Measurements from ENCODE around the gene GRHL3. TPM values are rescaled to one million over a fixed set of nuclear protein-coding genes. Genes with fewer than 3 reads are reported as not detected.
A peak's percentile ranks its signal among the peaks of the same experiment; 100 is the strongest.

GRHL3 gene
- total and polyA plus RNA-seq, 5 donors from 2014 or later: not detected

DNA sequence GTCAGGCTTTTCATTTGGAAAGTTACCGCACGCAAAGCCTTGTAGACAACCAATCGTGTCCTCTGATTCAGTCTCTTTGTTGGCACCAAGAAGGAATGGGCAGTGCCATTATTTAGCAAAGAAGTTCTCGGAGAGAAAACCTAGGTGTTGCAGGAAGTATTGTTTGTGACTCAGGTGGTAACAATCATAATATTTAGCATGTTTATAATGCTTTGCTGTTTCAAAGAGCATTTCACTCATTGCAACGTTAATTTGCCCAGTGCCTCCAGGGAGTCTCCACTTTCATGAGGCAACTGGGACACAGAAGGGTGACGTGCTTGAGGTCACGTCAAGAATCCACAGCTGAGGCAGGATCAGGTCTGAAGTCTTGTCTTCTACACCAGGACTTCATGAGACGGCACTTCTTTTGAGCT, 63.0 kb downstream of the GRHL3 start:
- Histone ChIP-seq H3K27ac (ENCODE audit: insufficient read depth, low read length, poor library complexity, severe bottlenecking) (no peak overlapping the region), H3K36me3 (ENCODE audit: control insufficient read depth, insufficient read depth, low read length) (peaks cover 5% of the 10 kb centered on the region), H3K27me3 (ENCODE audit: control insufficient read depth, insufficient read depth, low read length) (no peaks in the 10 kb centered on the region), H3K9me3 (ENCODE audit: control insufficient read depth in 2 of 2, low read length in 2 of 2) (no peaks in the 10 kb centered on the region), H3K4me3 (ENCODE audit: low read depth, low read length) (no peak overlapping the region), H3K4me1 (ENCODE audit: control insufficient read depth, insufficient read depth, low read length, poor library complexity, severe bottlenecking) (peaks cover 18% of the 10 kb centered on the region)
- Mint-ChIP-seq H3K4me3 (no peak overlapping the region), H3K27ac (no peak overlapping the region), H3K27me3 (no peaks in the 10 kb centered on the region), H3K4me1 (peaks cover 11 to 34% (median 17%) of the 10 kb centered on the region in 4 donors), H3K9me3 (no peaks in the 10 kb centered on the region), H3K36me3 (peaks cover 20% of the 10 kb centered on the region)
- DNase-seq (no peak), ATAC-seq (ENCODE audit: low read depth in 2 of 2) (no peak)

DNA sequence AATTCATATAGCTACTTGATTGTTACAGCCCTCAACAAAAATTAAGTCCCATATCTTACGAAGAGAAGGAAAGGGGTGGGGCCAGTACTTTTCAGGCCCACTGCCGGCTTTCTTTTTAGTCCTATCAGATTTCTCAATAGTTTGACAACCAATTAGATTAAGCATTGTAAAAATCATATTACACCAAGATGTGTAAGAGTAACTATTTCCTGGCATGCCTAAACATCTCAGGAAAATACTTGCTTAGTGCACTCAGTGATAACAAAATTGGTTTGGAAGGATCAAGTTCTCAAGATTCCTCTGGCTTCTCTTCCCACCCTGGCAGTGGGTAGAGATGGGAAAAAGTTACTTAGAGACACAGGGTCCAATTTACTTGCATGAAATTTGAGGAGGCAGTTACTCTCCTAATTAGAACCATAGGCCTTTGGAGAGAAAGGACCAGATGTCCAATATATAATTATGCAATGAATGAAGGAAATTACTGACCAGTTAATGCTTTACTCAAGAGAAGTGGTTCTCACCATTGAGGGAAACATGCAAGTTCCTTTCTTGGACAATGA, 64.3 kb downstream of the GRHL3 start:
- Mint-ChIP-seq H3K27ac (no peak overlapping the region), H3K4me3 (no peak overlapping the region), H3K9me3 (no peaks in the 10 kb centered on the region), H3K36me3 (peaks cover 16% of the 10 kb centered on the region), H3K27me3 (no peaks in the 10 kb centered on the region), H3K4me1 (peaks cover 11 to 34% (median 17%) of the 10 kb centered on the region in 4 donors)
- no peak overlapping the region for H3K4me3 ChIP-seq (ENCODE audit: low read depth, low read length)
- H3K27me3 ChIP-seq (ENCODE audit: control insufficient read depth, insufficient read depth, low read length): no peaks in the 10 kb centered on the region
- H3K9me3 ChIP-seq (ENCODE audit: control insufficient read depth in 2 of 2, low read length in 2 of 2): no peaks in the 10 kb centered on the region
- H3K4me1 ChIP-seq (ENCODE audit: control insufficient read depth, insufficient read depth, low read length, poor library complexity, severe bottlenecking): peaks cover 18% of the 10 kb centered on the region
- no peak overlapping the region for H3K27ac ChIP-seq (ENCODE audit: insufficient read depth, low read length, poor library complexity, severe bottlenecking)
- DNase-seq: no peak
- no peak for ATAC-seq (ENCODE audit: low read depth in 2 of 2)
- peaks cover 5% of the 10 kb centered on the region for H3K36me3 ChIP-seq (ENCODE audit: control insufficient read depth, insufficient read depth, low read length)

DNA sequence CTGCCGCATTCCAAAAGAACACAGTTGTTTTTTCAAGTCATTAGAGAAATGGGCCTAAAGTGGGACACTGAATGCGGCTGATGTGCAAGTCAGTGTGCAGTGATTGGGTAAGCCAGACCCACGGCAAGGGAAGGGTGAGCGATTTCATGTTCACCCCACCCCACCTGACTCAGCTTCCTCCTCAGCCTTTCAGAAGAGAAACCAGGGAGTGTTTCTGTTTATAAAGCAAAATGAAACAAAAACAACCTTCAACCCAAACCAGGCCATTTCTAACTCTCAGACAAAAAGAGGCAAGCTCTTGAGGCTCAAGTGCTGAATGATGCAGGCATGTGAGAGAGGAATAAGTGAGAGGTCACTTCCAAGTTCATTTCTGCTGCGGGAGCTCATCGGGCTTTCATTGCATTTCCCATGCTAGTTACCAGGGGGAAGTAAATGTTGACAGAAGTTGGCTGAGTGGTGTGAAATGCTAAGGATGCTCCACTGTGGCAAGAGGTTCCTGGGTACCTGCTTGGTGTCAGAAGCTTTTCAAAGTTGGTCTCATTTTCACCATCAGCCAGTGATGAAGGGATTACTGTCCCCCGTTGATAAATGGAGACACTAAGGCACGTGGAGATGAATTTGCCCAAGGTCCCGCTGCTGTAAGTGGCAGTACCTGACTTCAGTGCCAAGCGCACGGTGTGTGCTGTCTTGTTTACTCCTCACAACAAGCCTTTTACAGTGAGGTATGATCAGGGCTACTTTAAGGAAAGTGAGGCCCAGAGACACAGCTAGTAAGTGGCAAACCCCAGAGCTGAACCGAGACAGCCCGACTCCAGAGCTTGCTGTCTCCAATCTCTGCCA, 65.3 kb downstream of the GRHL3 start:
- Histone ChIP-seq H3K4me1 (ENCODE audit: control insufficient read depth, insufficient read depth, low read length, poor library complexity, severe bottlenecking) (peaks cover 18% of the 10 kb centered on the region), H3K27me3 (ENCODE audit: control insufficient read depth, insufficient read depth, low read length) (no peaks in the 10 kb centered on the region), H3K36me3 (ENCODE audit: control insufficient read depth, insufficient read depth, low read length) (no peaks in the 10 kb centered on the region), H3K4me3 (ENCODE audit: low read depth, low read length) (peak overlapping the region; percentile 65), H3K9me3 (ENCODE audit: control insufficient read depth in 2 of 2, low read length in 2 of 2) (no peaks in the 10 kb centered on the region), H3K27ac (ENCODE audit: insufficient read depth, low read length, poor library complexity, severe bottlenecking) (peak overlapping the region; percentile 42)
- H3K27me3 Mint-ChIP-seq: no peaks in the 10 kb centered on the region
- ATAC-seq (ENCODE audit: low read depth in 2 of 2) (peak; percentile 74 to 89), DNase-seq (peak in 2 of 3 donors; percentile 18 to 89)
- peaks cover 8% of the 10 kb centered on the region for H3K36me3 Mint-ChIP-seq
- peaks cover 11 to 34% (median 17%) of the 10 kb centered on the region in 4 donors for H3K4me1 Mint-ChIP-seq
- peak overlapping the region in 3 of 4 donors; percentile 34 to 64 (median 59) for H3K4me3 Mint-ChIP-seq
- peak overlapping the region; percentile 67 to 92 (median 85) for H3K27ac Mint-ChIP-seq
- no peaks in the 10 kb centered on the region for H3K9me3 Mint-ChIP-seq

DNA sequence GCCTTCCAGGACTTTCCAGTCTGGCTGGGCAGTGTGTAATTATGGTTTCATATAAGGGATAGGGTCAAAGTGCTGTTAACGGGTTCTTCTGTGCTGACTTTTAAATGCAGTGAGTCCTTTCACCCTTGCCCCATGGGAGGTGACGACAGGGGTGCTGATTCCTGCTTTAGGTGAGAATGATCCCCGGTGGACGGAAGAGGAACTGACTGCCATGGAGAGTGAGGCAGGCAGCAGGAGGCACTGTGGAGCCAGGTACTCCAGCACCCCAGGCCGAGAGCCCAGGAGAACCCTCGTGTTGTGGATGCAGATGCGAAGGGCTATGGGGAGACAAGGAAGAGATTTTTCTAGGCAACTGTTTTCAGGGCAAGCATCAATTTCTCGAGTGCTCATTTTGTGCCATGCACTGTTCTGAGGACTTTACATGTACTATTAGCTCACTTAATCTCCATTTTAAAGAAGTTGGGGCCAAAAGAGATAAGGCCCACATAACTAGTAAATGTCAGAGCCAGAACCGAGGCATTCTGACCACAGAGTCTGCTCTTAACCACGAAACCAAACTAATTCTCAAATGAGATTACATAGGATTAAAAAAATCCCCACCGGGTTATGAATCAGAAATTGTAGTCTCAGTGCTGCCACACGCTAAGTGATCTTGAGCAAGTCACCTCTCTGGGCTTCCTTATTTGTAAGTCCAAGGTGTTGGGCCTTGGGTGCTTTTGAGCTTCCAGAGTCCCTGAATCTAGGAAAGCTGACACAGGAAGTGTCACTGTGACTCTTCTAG, 66.2 kb downstream of the GRHL3 start:
- H3K4me1 Mint-ChIP-seq: peaks cover 11 to 34% (median 18%) of the 10 kb centered on the region in 4 donors
- DNase-seq (peak; percentile 20 to 59 (median 30)), ATAC-seq (ENCODE audit: low read depth in 2 of 2) (no peak)
- H3K9me3 ChIP-seq (ENCODE audit: control insufficient read depth in 2 of 2, low read length in 2 of 2): no peaks in the 10 kb centered on the region
- H3K27me3 ChIP-seq (ENCODE audit: control insufficient read depth, insufficient read depth, low read length): no peaks in the 10 kb centered on the region
- H3K27me3 Mint-ChIP-seq: no peaks in the 10 kb centered on the region
- H3K27ac ChIP-seq (ENCODE audit: insufficient read depth, low read length, poor library complexity, severe bottlenecking): peak overlapping the region; percentile 42
- no peaks in the 10 kb centered on the region for H3K9me3 Mint-ChIP-seq
- H3K36me3 Mint-ChIP-seq: peaks cover 3% of the 10 kb centered on the region
- no peak overlapping the region for H3K4me3 ChIP-seq (ENCODE audit: low read depth, low read length)
- H3K4me3 Mint-ChIP-seq: peak overlapping the region in 1 of 4 donors; percentile 5
- H3K27ac Mint-ChIP-seq: peak overlapping the region in 2 of 3 donors; percentile 55 to 67
- peaks cover 18% of the 10 kb centered on the region for H3K4me1 ChIP-seq (ENCODE audit: control insufficient read depth, insufficient read depth, low read length, poor library complexity, severe bottlenecking)
- H3K36me3 ChIP-seq (ENCODE audit: control insufficient read depth, insufficient read depth, low read length): no peaks in the 10 kb centered on the region

DNA sequence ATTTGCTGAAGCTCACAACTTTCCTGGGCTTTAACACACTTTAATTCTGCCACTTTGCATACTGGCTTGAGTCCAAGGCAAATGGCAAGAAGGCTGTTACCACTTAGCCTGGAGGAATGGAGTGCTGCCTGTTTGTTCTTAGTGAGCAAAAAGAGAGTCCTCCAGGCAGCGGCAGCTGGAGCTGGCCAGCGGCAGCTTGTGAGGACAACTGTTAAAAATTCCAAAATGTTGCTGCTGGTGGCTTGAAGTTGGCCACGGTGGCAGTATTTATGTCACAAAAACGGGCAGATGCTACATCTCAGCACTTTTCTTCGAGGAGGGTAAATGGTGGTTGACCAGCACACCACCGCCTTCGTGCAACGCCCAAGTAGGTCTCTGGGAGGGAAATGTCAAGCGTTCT, 67.1 kb downstream of the GRHL3 start:
- ATAC-seq (ENCODE audit: low read depth in 2 of 2): no peak
- Histone ChIP-seq H3K27me3 (ENCODE audit: control insufficient read depth, insufficient read depth, low read length) (no peaks in the 10 kb centered on the region), H3K4me1 (ENCODE audit: control insufficient read depth, insufficient read depth, low read length, poor library complexity, severe bottlenecking) (peaks cover 22% of the 10 kb centered on the region), H3K4me3 (ENCODE audit: low read depth, low read length) (no peak overlapping the region), H3K27ac (ENCODE audit: insufficient read depth, low read length, poor library complexity, severe bottlenecking) (no peak overlapping the region), H3K9me3 (ENCODE audit: control insufficient read depth in 2 of 2, low read length in 2 of 2) (no peaks in the 10 kb centered on the region), H3K36me3 (ENCODE audit: control insufficient read depth, insufficient read depth, low read length) (no peaks in the 10 kb centered on the region)
- Mint-ChIP-seq H3K4me1 (peaks cover 12 to 35% (median 20%) of the 10 kb centered on the region in 4 donors), H3K27ac (peak overlapping the region in 1 of 3 donors; percentile 3), H3K36me3 (peaks cover 3% of the 10 kb centered on the region), H3K4me3 (no peak overlapping the region), H3K27me3 (no peaks in the 10 kb centered on the region), H3K9me3 (no peaks in the 10 kb centered on the region)
- DNase-seq: no peak

DNA sequence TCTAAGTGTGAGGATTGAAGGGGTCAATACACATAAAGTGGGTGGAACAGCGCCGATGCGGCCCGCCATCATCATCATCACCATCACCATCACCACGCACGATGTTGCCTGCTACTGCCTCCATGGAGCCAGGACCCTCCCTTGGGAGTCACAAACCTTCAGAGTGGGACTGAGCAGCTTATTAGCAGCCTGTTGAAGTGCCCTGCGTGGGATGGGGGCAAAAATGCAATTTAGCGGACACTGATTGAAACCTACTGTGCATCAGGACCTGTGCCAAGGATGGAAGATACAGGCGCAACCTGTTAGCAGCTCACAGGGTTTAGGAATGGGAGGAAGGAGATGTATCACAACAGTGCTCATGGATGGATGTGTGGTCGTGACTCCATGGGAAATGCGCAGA, 67.8 kb downstream of the GRHL3 start:
- ATAC-seq (ENCODE audit: low read depth in 2 of 2) (no peak), DNase-seq (no peak)
- H3K9me3 Mint-ChIP-seq: no peaks in the 10 kb centered on the region
- no peaks in the 10 kb centered on the region for H3K9me3 ChIP-seq (ENCODE audit: control insufficient read depth in 2 of 2, low read length in 2 of 2)
- H3K4me3 ChIP-seq (ENCODE audit: low read depth, low read length): no peak overlapping the region
- H3K27ac Mint-ChIP-seq: no peak overlapping the region
- H3K27me3 Mint-ChIP-seq: no peaks in the 10 kb centered on the region
- peaks cover 18 to 42% (median 27%) of the 10 kb centered on the region in 4 donors for H3K4me1 Mint-ChIP-seq
- no peak overlapping the region for H3K27ac ChIP-seq (ENCODE audit: insufficient read depth, low read length, poor library complexity, severe bottlenecking)
- H3K4me3 Mint-ChIP-seq: no peak overlapping the region
- no peaks in the 10 kb centered on the region for H3K36me3 ChIP-seq (ENCODE audit: control insufficient read depth, insufficient read depth, low read length)
- peaks cover 29% of the 10 kb centered on the region for H3K4me1 ChIP-seq (ENCODE audit: control insufficient read depth, insufficient read depth, low read length, poor library complexity, severe bottlenecking)
- H3K27me3 ChIP-seq (ENCODE audit: control insufficient read depth, insufficient read depth, low read length): no peaks in the 10 kb centered on the region
- H3K36me3 Mint-ChIP-seq: peaks cover 3% of the 10 kb centered on the region

DNA sequence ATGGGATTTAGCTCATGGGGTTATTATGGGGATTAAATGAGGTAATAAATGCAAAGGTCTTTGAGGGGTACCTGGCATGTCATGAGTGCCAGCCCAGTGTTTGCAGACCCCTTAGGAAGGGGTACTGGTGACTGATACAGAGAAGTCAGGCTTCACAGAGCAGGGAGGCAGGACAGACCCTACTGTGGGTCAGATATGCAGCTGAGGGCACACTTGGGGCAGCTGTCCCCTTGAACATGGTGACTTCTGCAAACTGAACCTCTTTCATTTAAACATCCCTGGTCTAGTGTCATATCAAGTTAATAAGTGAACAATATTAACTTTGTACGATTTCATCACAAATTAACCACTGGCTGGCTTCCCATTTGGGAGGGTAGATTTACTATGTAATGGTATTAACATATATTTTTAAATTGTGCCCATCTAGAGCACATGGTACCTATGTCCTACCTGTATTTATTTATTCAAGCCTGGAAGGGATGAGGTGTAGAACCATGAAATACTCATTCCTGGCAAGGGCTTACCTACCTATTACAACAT, 68.5 kb downstream of the GRHL3 start:
- Mint-ChIP-seq H3K27ac (no peak overlapping the region), H3K4me1 (peaks cover 25 to 50% (median 33%) of the 10 kb centered on the region in 4 donors), H3K27me3 (no peaks in the 10 kb centered on the region), H3K9me3 (no peaks in the 10 kb centered on the region), H3K36me3 (peaks cover 3% of the 10 kb centered on the region), H3K4me3 (no peak overlapping the region)
- no peak overlapping the region for H3K4me3 ChIP-seq (ENCODE audit: low read depth, low read length)
- H3K36me3 ChIP-seq (ENCODE audit: control insufficient read depth, insufficient read depth, low read length): no peaks in the 10 kb centered on the region
- H3K9me3 ChIP-seq (ENCODE audit: control insufficient read depth in 2 of 2, low read length in 2 of 2): no peaks in the 10 kb centered on the region
- DNase-seq (no peak), ATAC-seq (ENCODE audit: low read depth in 2 of 2) (no peak)
- H3K27ac ChIP-seq (ENCODE audit: insufficient read depth, low read length, poor library complexity, severe bottlenecking): no peak overlapping the region
- no peaks in the 10 kb centered on the region for H3K27me3 ChIP-seq (ENCODE audit: control insufficient read depth, insufficient read depth, low read length)
- H3K4me1 ChIP-seq (ENCODE audit: control insufficient read depth, insufficient read depth, low read length, poor library complexity, severe bottlenecking): peaks cover 36% of the 10 kb centered on the region

Data from CD4-positive, CD25-positive, alpha-beta regulatory T cell (primary cell).